ENCODE measurements around the gene NAAA. TPM values are rescaled to one million over a fixed set of nuclear protein-coding genes. Genes with fewer than 3 reads are reported as not detected.

Gene NAAA
- total RNA-seq, 2 donors from 2014 or later, result 79.3 to 141 TPM

DNA sequence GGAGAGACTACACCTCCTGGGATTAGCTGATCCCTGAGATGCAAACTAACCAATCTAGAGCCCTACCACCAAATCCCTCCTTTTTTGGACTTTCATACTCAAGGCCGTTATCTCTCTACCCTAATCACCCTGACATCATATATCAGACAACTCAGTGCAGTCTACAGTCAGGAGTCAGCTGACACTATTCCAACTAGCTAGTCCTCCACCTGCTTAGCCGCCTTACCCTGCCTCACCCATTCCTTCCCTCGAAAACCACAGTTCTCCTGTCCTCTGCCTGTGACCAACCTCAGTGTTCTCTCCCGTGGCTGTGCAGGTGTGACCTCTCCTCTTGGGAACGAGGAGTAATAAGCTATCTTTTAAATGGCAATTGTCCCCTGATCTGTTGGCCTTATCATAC lies 36.7 kb downstream of the NAAA start:
- DNase-seq, result no peak
- H3K4me1 ChIP-seq, result no peaks in the 10 kb centered on the region
- intact Hi-C loops (cut with DNase I), result no loop called here
- TF ChIP-seq, protein P1, sequence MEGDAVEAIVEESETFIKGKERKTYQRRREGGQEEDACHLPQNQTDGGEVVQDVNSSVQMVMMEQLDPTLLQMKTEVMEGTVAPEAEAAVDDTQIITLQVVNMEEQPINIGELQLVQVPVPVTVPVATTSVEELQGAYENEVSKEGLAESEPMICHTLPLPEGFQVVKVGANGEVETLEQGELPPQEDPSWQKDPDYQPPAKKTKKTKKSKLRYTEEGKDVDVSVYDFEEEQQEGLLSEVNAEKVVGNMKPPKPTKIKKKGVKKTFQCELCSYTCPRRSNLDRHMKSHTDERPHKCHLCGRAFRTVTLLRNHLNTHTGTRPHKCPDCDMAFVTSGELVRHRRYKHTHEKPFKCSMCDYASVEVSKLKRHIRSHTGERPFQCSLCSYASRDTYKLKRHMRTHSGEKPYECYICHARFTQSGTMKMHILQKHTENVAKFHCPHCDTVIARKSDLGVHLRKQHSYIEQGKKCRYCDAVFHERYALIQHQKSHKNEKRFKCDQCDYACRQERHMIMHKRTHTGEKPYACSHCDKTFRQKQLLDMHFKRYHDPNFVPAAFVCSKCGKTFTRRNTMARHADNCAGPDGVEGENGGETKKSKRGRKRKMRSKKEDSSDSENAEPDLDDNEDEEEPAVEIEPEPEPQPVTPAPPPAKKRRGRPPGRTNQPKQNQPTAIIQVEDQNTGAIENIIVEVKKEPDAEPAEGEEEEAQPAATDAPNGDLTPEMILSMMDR (IDR thresholded peaks at IDR 0.05), result no peak
- no peak overlapping the region for H3K9ac ChIP-seq (ENCODE audit: low read depth in 2 of 2, low read length in 2 of 2)
- H3K36me3 ChIP-seq, result no peaks in the 10 kb centered on the region
- H3K4me3 ChIP-seq, result no peak overlapping the region
- no peaks in the 10 kb centered on the region for H3K27me3 ChIP-seq
- no peaks in the 10 kb centered on the region for H3K9me3 ChIP-seq
- no peak overlapping the region for H3K27ac ChIP-seq

DNA sequence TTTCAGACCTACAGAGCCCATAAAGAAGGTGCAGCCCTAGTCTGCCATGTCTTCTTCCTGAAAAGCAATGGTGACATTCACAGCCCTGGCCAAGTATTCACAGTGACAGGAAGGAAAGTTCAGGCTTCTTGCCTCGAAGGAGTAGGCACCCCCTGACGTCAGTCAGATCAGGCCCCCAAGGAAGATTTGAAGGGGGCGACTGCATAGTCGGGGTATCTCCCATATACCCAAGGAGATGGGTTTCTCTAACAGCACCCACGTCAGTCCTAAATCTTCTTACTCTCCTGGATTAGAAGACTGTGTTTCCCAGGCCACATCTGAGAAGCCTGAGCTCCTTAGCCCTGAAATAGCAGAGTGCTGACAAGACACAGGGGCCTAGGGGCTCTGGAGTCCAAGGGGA lies 38.5 kb downstream of the NAAA start, which contains the start of gene PPEF2:
Gene PPEF2 (minus strand): TSS at position 101 of the 400 bp plus-strand sequence. CDS start 6,127 bp downstream, outside the sequence.
- no peaks in the 10 kb centered on the region for H3K4me1 ChIP-seq
- TF ChIP-seq, protein P1 (IDR thresholded peaks at IDR 0.05), result no peak
- no peak for DNase-seq

DNA sequence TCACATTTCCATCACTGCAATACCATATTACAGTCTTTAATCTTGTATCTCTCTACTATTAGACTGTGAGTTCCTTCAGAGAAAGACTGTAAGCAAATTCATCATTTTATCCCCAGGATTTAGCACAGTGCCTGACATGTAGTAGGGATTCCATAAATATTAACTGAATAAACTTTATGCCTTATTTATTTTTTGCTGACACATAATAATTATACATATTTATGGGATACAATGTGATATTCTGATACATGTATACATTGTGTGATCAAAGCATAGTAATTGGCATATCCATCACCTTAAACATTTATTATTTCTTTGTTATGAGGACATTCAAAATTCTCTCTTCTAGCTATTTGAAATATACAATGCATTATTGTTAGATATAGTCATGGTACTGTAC lies 42.3 kb downstream of the NAAA start:
- Histone ChIP-seq H3K9ac (ENCODE audit: low read depth in 2 of 2, low read length in 2 of 2) (no peak overlapping the region), H3K27me3 (no peaks in the 10 kb centered on the region), H3K4me1 (no peaks in the 10 kb centered on the region), H3K27ac (no peak overlapping the region), H3K36me3 (no peaks in the 10 kb centered on the region), H3K9me3 (no peaks in the 10 kb centered on the region), H3K4me3 (no peak overlapping the region)
- DNase-seq, result no peak
- TF ChIP-seq, protein P1 (IDR thresholded peaks at IDR 0.05), result no peak
- intact Hi-C loops (cut with DNase I), result loop anchor here (5.0 to 10.0 kb wide), 2 partner anchors 44 to 166 kb away; partner anchors contain the start of gene NAAA

More for the DNA sequence above, 38.5 kb downstream of the NAAA start, which contains the start of gene PPEF2:
- intact Hi-C loops (cut with DNase I), result no loop called here
- Histone ChIP-seq H3K9ac (ENCODE audit: low read depth in 2 of 2, low read length in 2 of 2) (no peak within 1 kb of the TSS), H3K27me3 (no peaks in the 10 kb centered on the region), H3K4me3 (no peak within 1 kb of the TSS), H3K9me3 (no peaks in the 10 kb centered on the region), H3K27ac (no peak within 1 kb of the TSS), H3K36me3 (no peaks in the 10 kb centered on the region)

DNA sequence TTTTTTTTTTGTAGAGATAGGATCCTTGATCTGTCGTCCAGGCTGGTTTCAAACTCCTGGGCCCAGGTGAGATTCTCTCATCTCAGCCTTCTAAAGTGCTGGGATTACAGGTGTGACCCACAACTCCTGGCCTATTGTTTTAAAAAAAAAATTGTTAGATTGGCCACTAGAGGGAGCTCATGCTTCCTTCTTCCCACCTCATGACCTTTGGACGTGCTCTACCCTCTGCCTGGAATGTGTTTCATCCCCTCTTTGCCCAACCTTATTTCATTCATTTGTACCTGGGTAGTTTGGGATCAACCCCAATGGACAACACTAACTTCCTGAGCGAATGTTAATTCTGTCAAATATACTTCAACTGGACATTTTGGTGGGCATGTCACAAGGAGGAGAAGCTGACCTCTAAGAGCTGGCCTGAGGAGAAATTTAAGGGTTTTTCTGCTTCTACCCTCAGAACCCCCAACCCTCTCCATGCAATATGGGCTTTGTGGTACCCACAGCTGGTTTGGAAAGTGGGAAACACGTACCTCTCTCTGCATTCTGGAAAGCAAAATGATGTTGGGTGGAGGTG lies 45.0 kb downstream of the NAAA start:
- no peak overlapping the region for H3K4me3 ChIP-seq
- no peak overlapping the region for H3K9ac ChIP-seq (ENCODE audit: low read depth in 2 of 2, low read length in 2 of 2)
- TF ChIP-seq, protein P1 (IDR thresholded peaks at IDR 0.05), result peak; percentile 65
- H3K9me3 ChIP-seq, result no peaks in the 10 kb centered on the region
- H3K27ac ChIP-seq, result no peak overlapping the region
- H3K27me3 ChIP-seq, result no peaks in the 10 kb centered on the region
- H3K4me1 ChIP-seq, result no peaks in the 10 kb centered on the region
- DNase-seq, result peak; percentile 27
- no peaks in the 10 kb centered on the region for H3K36me3 ChIP-seq
- intact Hi-C loops (cut with DNase I), result loop anchor here (5.0 to 10.0 kb wide), 2 partner anchors 46 to 169 kb away; partner anchors contain the start of gene NAAA

DNA sequence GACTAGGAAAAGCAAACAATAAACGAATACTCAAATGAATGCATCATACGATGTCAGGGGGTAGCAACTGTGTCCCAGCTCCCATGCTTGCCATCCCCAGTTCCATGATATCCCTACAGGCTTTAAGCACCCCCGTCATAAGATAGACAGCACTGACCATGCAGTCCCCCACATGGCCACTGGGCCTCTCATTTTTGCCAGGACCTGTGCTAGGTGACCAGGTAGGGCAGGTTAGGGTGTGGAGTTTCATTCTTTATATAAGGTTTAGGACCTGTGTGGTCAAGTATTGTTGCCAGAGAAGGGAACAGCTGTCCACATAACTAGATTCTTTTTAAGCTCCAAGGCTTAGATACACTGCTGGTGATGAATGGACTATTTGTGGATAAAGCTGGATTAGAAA lies 48.3 kb downstream of the NAAA start:
- Histone ChIP-seq H3K4me3 (no peak overlapping the region), H3K4me1 (no peaks in the 10 kb centered on the region), H3K36me3 (no peaks in the 10 kb centered on the region), H3K27ac (no peak overlapping the region), H3K9me3 (no peaks in the 10 kb centered on the region), H3K9ac (ENCODE audit: low read depth in 2 of 2, low read length in 2 of 2) (no peak overlapping the region), H3K27me3 (no peaks in the 10 kb centered on the region)
- intact Hi-C loops (cut with DNase I), result loop anchor here (10.0 kb wide), 1 partner anchor 172 kb away; no protein-coding TSS in a partner anchor
- TF ChIP-seq, protein P1 (IDR thresholded peaks at IDR 0.05), result no peak
- DNase-seq, result no peak

All from colonic mucosa (tissue), 4 donors.